H1 (cell line): ENCODE data around the gene SUCNR1. TPM values are rescaled to one million over a fixed set of nuclear protein-coding genes. Genes with fewer than 3 reads are reported as not detected.

Experiments
- BACH1 ChIP-seq: IDR thresholded peaks from 2 replicates; pipeline ENCODE4 v1.6.1; 2012; ENCODE audit warnings: low read length, improper control_type of control experiment
- RAD21 ChIP-seq, 2 experiments: IDR thresholded peaks in 1 of 2; conservative IDR thresholded peaks in 1 of 2; 2 replicates each; pipeline ENCODE4 v1.6.1; 2011; ENCODE audit warnings: low read depth in 2 of 2, low read length in 2 of 2, improper control_type of control experiment in 1 of 2, inconsistent platforms in 1 of 2, mild to moderate bottlenecking in 1 of 2, moderate library complexity in 1 of 2
- polyA plus RNA-seq, 7 experiments: library from polyadenylated mRNA; depleted of rRNA in 3 of 7; stranded (reverse) in 5 of 7; unstranded in 2 of 7; fragments of >200 nt in 5 of 7; fragments of 200-250 nt in 2 of 7; gene quantifications; 1 replicate in 5 of 7; 2 replicates in 1 of 7; 4 replicates in 1 of 7; pipeline versions ENCODE4 v1.2.1 to v1.2.3, GENCODE V29; 2011 to 2013; ENCODE audit warnings: missing spikeins in 2 of 7, mixed read lengths in 2 of 7
- total RNA-seq: library from RNA; stranded (reverse); fragmentation: NEBNext Ultra II Directional; extraction: Animal tissue kit (Norgen Biotek cat#: 25700); gene quantifications from 2 replicates; pipeline ENCODE4 v1.2.1, GENCODE V29; 2021
- TF ChIP-seq, protein P1 (sequence below): IDR thresholded peaks from 2 replicates; pipeline ENCODE4 v1.6.1; 2012; ENCODE audit warnings: low read length, inconsistent platforms

SUCNR1 gene
- total and polyA plus RNA-seq, 2 of the 8 experiments (the other 6 are each of a cell fraction or from before 2014, with no cell fraction given), result not detected

DNA sequence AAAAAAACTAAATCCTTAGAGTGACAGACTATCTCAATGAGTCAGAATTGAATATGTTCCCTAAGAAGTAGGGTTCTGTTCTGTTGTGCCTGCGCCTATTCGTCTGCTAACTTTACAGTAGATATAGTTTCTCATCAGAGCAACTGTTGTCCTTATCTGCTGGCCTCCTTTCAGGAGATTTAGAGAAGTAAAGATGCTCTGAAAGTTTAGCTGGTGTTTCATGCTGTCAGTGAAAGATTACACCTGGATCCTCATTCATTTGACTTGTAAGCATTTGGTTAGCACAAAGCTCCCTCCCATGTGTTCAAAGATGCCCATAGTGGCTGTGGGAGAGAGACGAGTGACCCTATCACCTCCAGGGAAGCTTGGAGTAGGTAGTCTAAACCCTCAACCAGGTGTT, 35.0 kb downstream of the SUCNR1 start (continued):
- TF ChIP-seq, protein P1, sequence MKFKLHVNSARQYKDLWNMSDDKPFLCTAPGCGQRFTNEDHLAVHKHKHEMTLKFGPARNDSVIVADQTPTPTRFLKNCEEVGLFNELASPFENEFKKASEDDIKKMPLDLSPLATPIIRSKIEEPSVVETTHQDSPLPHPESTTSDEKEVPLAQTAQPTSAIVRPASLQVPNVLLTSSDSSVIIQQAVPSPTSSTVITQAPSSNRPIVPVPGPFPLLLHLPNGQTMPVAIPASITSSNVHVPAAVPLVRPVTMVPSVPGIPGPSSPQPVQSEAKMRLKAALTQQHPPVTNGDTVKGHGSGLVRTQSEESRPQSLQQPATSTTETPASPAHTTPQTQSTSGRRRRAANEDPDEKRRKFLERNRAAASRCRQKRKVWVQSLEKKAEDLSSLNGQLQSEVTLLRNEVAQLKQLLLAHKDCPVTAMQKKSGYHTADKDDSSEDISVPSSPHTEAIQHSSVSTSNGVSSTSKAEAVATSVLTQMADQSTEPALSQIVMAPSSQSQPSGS, result no peak
- TF ChIP-seq BACH1, result no peak
- no peak for TF ChIP-seq RAD21 (IDR thresholded peaks at IDR 0.05 in 1 of 2, conservative IDR thresholded peaks at IDR 0.05 in 1 of 2; ENCODE audit: low read depth in 2 of 2, low read length in 2 of 2)
